C4-2B (cell line): ENCODE results near the gene NUDT4.

Experiments
- ZFX ChIP-seq: fragments of 450-650 bp; IDR thresholded peaks from 2 replicates; pipeline ENCODE4 v1.6.1; 2017
- TF ChIP-seq, protein P1 (sequence below): fragments of 450-650 bp; conservative IDR thresholded peaks from 2 replicates; pipeline ENCODE4 v1.5.1; 2017; ENCODE audit warnings: mild to moderate bottlenecking

DNA sequence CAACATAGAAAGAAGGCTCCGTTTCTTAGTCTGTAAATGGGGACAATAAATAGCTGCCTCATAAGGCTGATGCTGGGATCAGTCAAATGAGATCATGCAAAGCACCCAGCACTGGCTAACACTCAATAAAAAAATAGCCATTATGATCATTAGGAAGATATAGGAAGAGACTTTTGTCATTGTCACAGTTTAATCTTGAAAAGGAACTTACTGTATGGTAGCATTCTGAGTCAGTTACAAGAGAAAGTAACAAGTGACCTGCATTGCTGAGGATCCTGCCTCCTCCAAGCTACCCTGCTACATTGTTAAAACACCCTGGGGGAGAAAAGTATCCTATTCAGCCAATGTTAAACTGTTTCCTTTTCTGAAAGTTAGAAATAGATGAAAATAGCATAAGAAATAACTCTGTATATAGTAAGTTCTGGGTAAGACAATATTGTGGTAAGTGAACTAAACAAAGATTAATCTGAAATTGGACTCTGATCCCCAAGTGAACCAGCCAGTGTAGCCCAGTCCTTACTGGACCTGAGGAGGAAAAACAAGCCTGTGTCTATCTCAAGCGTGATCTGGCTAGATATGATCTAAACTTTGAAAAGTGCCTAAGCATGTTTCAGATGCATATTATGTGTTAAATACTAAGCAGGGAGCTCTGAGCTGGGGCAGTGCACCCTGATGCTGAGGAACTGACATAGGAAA lies 3.6 kb upstream of the NUDT4 start:
- TF ChIP-seq, protein P1, sequence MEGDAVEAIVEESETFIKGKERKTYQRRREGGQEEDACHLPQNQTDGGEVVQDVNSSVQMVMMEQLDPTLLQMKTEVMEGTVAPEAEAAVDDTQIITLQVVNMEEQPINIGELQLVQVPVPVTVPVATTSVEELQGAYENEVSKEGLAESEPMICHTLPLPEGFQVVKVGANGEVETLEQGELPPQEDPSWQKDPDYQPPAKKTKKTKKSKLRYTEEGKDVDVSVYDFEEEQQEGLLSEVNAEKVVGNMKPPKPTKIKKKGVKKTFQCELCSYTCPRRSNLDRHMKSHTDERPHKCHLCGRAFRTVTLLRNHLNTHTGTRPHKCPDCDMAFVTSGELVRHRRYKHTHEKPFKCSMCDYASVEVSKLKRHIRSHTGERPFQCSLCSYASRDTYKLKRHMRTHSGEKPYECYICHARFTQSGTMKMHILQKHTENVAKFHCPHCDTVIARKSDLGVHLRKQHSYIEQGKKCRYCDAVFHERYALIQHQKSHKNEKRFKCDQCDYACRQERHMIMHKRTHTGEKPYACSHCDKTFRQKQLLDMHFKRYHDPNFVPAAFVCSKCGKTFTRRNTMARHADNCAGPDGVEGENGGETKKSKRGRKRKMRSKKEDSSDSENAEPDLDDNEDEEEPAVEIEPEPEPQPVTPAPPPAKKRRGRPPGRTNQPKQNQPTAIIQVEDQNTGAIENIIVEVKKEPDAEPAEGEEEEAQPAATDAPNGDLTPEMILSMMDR, result no peak
- no peak for TF ChIP-seq ZFX
